Astrocyte (in vitro differentiated cells and primary cell): ENCODE results near the gene CREB5. TPM values are rescaled to one million over a fixed set of nuclear protein-coding genes. Genes with fewer than 3 reads are reported as not detected.

ENCODE experiments used
- DNase-seq: peaks from one replicate; pipeline ENCODE4 v3.0.0-alpha.2; 2010; ENCODE audit warnings: low read depth
- FAIRE-seq: peaks from 2 replicates; lab custom pipeline; 2011; peaks lifted over from hg19 to GRCh38; lab: Jason Lieb, UNC
- H2AFZ ChIP-seq: 2 replicates; pipeline ENCODE4 v1.6.0; 2012; ENCODE audit warnings: low read depth, low read length, inconsistent platforms
- H3K27ac ChIP-seq: 2 replicates; pipeline ENCODE4 v1.5.1; 2011; ENCODE audit warnings: low read depth, low read length, inconsistent platforms
- H3K27me3 ChIP-seq: 2 replicates; pipeline ENCODE4 v1.6.0; 2011; ENCODE audit warnings: low read length, inconsistent platforms; ENCODE audit not compliant: insufficient read depth
- H3K36me3 ChIP-seq: 2 replicates; pipeline ENCODE4 v1.5.1; 2011; ENCODE audit warnings: low read length, inconsistent platforms; ENCODE audit not compliant: insufficient read depth
- H3K4me1 ChIP-seq: 2 replicates; pipeline ENCODE4 v1.5.1; 2011; ENCODE audit warnings: low read length, inconsistent platforms; ENCODE audit not compliant: insufficient read depth
- H3K4me2 ChIP-seq: 2 replicates; pipeline ENCODE4 v1.6.0; 2012; ENCODE audit warnings: low read length, inconsistent platforms
- H3K4me3 ChIP-seq: 2 replicates; pipeline ENCODE4 v1.5.1; 2011; ENCODE audit warnings: low read depth, mild to moderate bottlenecking, low read length, inconsistent platforms; ENCODE audit not compliant: insufficient read depth
- H3K79me2 ChIP-seq: 2 replicates; pipeline ENCODE4 v1.6.0; 2012; ENCODE audit warnings: mild to moderate bottlenecking, low read length, inconsistent platforms; ENCODE audit not compliant: insufficient read depth
- H3K9ac ChIP-seq: 2 replicates; pipeline ENCODE4 v1.6.0; 2012; ENCODE audit warnings: mild to moderate bottlenecking, low read length, inconsistent platforms
- H3K9me3 ChIP-seq: 2 replicates; pipeline ENCODE4 v1.5.1; 2012; ENCODE audit warnings: low read depth, mild to moderate bottlenecking, low read length, inconsistent platforms; ENCODE audit not compliant: insufficient read depth
- H4K20me1 ChIP-seq: 2 replicates; pipeline ENCODE4 v1.6.0; 2012; ENCODE audit warnings: low read length, inconsistent platforms; ENCODE audit not compliant: insufficient read depth
- H3K27ac Mint-ChIP-seq: one replicate; pipeline ENCODE4 v1.8.0; 2021; ENCODE audit warnings: mild to moderate bottlenecking, mixed read lengths; ENCODE audit not compliant: unreplicated experiment
- H3K27me3 Mint-ChIP-seq: one replicate; pipeline ENCODE4 v1.8.0; 2021; ENCODE audit warnings: low read depth, mixed read lengths; ENCODE audit not compliant: unreplicated experiment
- H3K36me3 Mint-ChIP-seq: one replicate; pipeline ENCODE4 v1.8.0; 2021; ENCODE audit warnings: low read depth, mixed read lengths; ENCODE audit not compliant: unreplicated experiment
- H3K4me1 Mint-ChIP-seq: one replicate; pipeline ENCODE4 v1.8.0; 2021; ENCODE audit warnings: low read depth, mixed read lengths; ENCODE audit not compliant: unreplicated experiment
- H3K4me3 Mint-ChIP-seq: one replicate; pipeline ENCODE4 v1.8.0; 2021; ENCODE audit warnings: mild to moderate bottlenecking, moderate library complexity, mixed read lengths; ENCODE audit not compliant: unreplicated experiment
- H3K9me3 Mint-ChIP-seq: one replicate; pipeline ENCODE4 v1.8.0; 2021; ENCODE audit warnings: mild to moderate bottlenecking, mixed read lengths; ENCODE audit not compliant: unreplicated experiment
- CTCF ChIP-seq: IDR thresholded peaks from 2 replicates; pipeline ENCODE4 v1.5.1; 2011; ENCODE audit warnings: low read depth, mild to moderate bottlenecking, inconsistent platforms, low read length, moderate library complexity; ENCODE audit not compliant: insufficient read depth
- EZH2 ChIP-seq: IDR thresholded peaks from 2 replicates; pipeline ENCODE4 v1.6.1; 2012; ENCODE audit warnings: mild to moderate bottlenecking, low read length, inconsistent platforms; ENCODE audit not compliant: insufficient read depth
- total RNA-seq: library from RNA; stranded (reverse); gene quantifications from 2 replicates; pipeline ENCODE4 v1.2.1, GENCODE V29; 2021

CREB5 gene
- total RNA-seq, 1 donor from 2014 or later: 25.4 TPM

DNA sequence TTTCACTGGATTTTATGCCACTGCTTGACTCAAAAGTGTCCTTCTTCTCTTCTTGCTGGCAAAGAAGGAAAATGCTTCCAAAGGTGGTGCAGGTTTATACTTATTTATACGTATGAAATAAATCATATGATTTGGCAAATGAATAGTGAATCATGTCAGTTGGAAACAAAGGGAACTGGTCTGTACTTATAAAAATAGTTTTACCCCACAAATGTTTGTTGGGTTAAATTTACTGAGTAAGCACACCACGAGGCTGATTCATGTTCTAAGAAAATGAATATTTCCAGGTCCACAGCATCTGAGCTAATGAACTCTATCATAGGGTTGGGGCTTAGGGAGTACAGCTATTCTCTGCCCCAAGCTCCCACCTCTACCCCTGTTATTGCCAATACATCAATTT is 313.6 kb downstream of the CREB5 start:
- Histone ChIP-seq H4K20me1 (peaks cover 29% of the 10 kb centered on the region), H3K9me3 (no peaks in the 10 kb centered on the region), H3K27ac (no peak overlapping the region), H3K27me3 (no peaks in the 10 kb centered on the region), H3K4me1 (peaks cover 8% of the 10 kb centered on the region), H2AFZ (no peak overlapping the region), H3K4me2 (no peak overlapping the region), H3K9ac (no peak overlapping the region), H3K36me3 (peaks cover 6% of the 10 kb centered on the region), H3K4me3 (no peak overlapping the region), H3K79me2 (peaks cover 9% of the 10 kb centered on the region)
- no peak for TF ChIP-seq CTCF
- TF ChIP-seq EZH2: no peak
- H3K4me1 Mint-ChIP-seq: peaks cover 41% of the 10 kb centered on the region
- H3K36me3 Mint-ChIP-seq: peaks cover 8% of the 10 kb centered on the region
- no peaks in the 10 kb centered on the region for H3K9me3 Mint-ChIP-seq
- no peaks in the 10 kb centered on the region for H3K27me3 Mint-ChIP-seq
- no peak overlapping the region for H3K27ac Mint-ChIP-seq
- peak; percentile 48 for DNase-seq
- H3K4me3 Mint-ChIP-seq: no peak overlapping the region
- no peak for FAIRE-seq

GRCh38 chr7:28726555-28726954 is 314.2 kb downstream of the CREB5 start:
- FAIRE-seq: no peak

More at GRCh38 chr7:28726555-28726954, 314.2 kb downstream of the CREB5 start:
- H3K79me2 ChIP-seq: peaks cover 10% of the 10 kb centered on the region
- H3K27ac ChIP-seq: no peak overlapping the region
- peaks cover 29% of the 10 kb centered on the region for H4K20me1 ChIP-seq
- no peak overlapping the region for H3K4me3 ChIP-seq
- no peak overlapping the region for H2AFZ ChIP-seq
- H3K4me1 ChIP-seq: peaks cover 9% of the 10 kb centered on the region
- Mint-ChIP-seq H3K4me3 (no peak overlapping the region), H3K36me3 (peaks cover 8% of the 10 kb centered on the region), H3K4me1 (peaks cover 41% of the 10 kb centered on the region), H3K9me3 (no peaks in the 10 kb centered on the region), H3K27ac (no peak overlapping the region), H3K27me3 (no peaks in the 10 kb centered on the region)
- no peaks in the 10 kb centered on the region for H3K9me3 ChIP-seq
- no peaks in the 10 kb centered on the region for H3K27me3 ChIP-seq
- no peak for DNase-seq
- no peak for TF ChIP-seq EZH2
- TF ChIP-seq CTCF: no peak
- H3K9ac ChIP-seq: no peak overlapping the region
- H3K4me2 ChIP-seq: no peak overlapping the region
- peaks cover 2% of the 10 kb centered on the region for H3K36me3 ChIP-seq
